NT2/D1 (cell line): ENCODE measurements around the gene NOTCH1.

ENCODE experiments used
- SUZ12 ChIP-seq: IDR thresholded peaks from 2 replicates; pipeline ENCODE4 v1.6.1; 2011; ENCODE audit not compliant: insufficient read length, insufficient read depth; ENCODE audit errors: extremely low read depth
- ZNF274 ChIP-seq: IDR thresholded peaks from 2 replicates; pipeline ENCODE4 v1.6.1; 2011; ENCODE audit warnings: mild to moderate bottlenecking, low read depth, low read length

- TF ChIP-seq ZNF274 (no peak), SUZ12 (no peak)
Measured at GRCh38 chr9:136460772-136461325, 85.0 kb downstream of the NOTCH1 start.
